HepG2 (cell line): ENCODE data around the gene CHMP6. TPM values are rescaled to one million over a fixed set of nuclear protein-coding genes. Genes with fewer than 3 reads are reported as not detected.

Experiments
- CHCHD3 ChIP-seq: sonication (generic); formaldehyde crosslinking; IDR thresholded peaks from 2 replicates; pipeline ENCODE4 v1.8.0; 2022; ENCODE audit warnings: mild to moderate bottlenecking, missing genetic modification reagents, moderate library complexity
- HIVEP1 ChIP-seq: sonication (generic); formaldehyde crosslinking; IDR thresholded peaks from 2 replicates; pipeline ENCODE4 v1.4.0; 2020; ENCODE audit warnings: mild to moderate bottlenecking, missing genetic modification reagents
- MAF1 ChIP-seq: sonication (generic); formaldehyde crosslinking; IDR thresholded peaks from 2 replicates; pipeline ENCODE4 v1.5.0; 2020; ENCODE audit warnings: missing genetic modification reagents, borderline replicate concordance
- NFE2L1 ChIP-seq: sonication (generic); formaldehyde crosslinking; IDR thresholded peaks from 2 replicates; pipeline ENCODE4 v1.4.0; 2020; ENCODE audit warnings: missing genetic modification reagents, mild to moderate bottlenecking, borderline replicate concordance
- POLR2AphosphoS2 ChIP-seq: IDR thresholded peaks from 2 replicates; pipeline ENCODE4 v1.6.1; 2011; ENCODE audit warnings: low read depth, low read length, improper control_type of control experiment
- POLR2G ChIP-seq: fragments of 200-400 bp; formaldehyde crosslinking; IDR thresholded peaks from 2 replicates; pipeline ENCODE4 v1.6.1; 2018; ENCODE audit warnings: mild to moderate bottlenecking, low read depth, low read length, moderate library complexity
- PRMT3 ChIP-seq: sonication (generic); formaldehyde crosslinking; IDR thresholded peaks from 2 replicates; pipeline ENCODE4 v1.8.1; 2022; ENCODE audit warnings: low read depth, mild to moderate bottlenecking, moderate library complexity, missing genetic modification reagents, borderline replicate concordance
- PRPF4 ChIP-seq: fragments of 200-400 bp; formaldehyde crosslinking; IDR thresholded peaks from 2 replicates; pipeline ENCODE4 v1.6.1; 2016; ENCODE audit warnings: low read length, low read depth; ENCODE audit not compliant: poor library complexity, severe bottlenecking
- SAP130 ChIP-seq: IDR thresholded peaks from 2 replicates; pipeline ENCODE4 v1.6.1; 2016; ENCODE audit warnings: low read depth
- SKI ChIP-seq: fragments of 450-650 bp; IDR thresholded peaks from one replicate; pipeline ENCODE4 v1.6.1; 2018; ENCODE audit warnings: mild to moderate bottlenecking; ENCODE audit not compliant: partially characterized antibody
- YEATS4 ChIP-seq: sonication (generic); formaldehyde crosslinking; IDR thresholded peaks from 2 replicates; pipeline ENCODE4 v1.4.0; 2020; ENCODE audit warnings: missing genetic modification reagents, borderline replicate concordance
- ZBTB21 ChIP-seq: sonication (generic); formaldehyde crosslinking; IDR thresholded peaks from 2 replicates; pipeline ENCODE4 v1.4.0; 2020; ENCODE audit warnings: missing genetic modification reagents
- ZBTB44 ChIP-seq: sonication (generic); formaldehyde crosslinking; IDR thresholded peaks from 2 replicates; pipeline ENCODE4 v1.4.0; 2020; ENCODE audit warnings: missing genetic modification reagents
- ZBTB49 ChIP-seq: sonication (generic); formaldehyde crosslinking; IDR thresholded peaks from 2 replicates; pipeline ENCODE4 v1.4.0; 2020; ENCODE audit warnings: missing genetic modification reagents, borderline replicate concordance
- ZFP62 ChIP-seq: sonication (generic); formaldehyde crosslinking; IDR thresholded peaks from 2 replicates; pipeline ENCODE4 v1.4.0; 2020; ENCODE audit warnings: missing genetic modification reagents
- ZIK1 ChIP-seq: sonication (generic); formaldehyde crosslinking; IDR thresholded peaks from 2 replicates; pipeline ENCODE4 v1.5.0; 2020; ENCODE audit warnings: mild to moderate bottlenecking, low read depth, missing genetic modification reagents, borderline replicate concordance
- ZNF121 ChIP-seq: sonication (generic); formaldehyde crosslinking; IDR thresholded peaks from 2 replicates; pipeline ENCODE4 v1.5.0; 2020; ENCODE audit warnings: mild to moderate bottlenecking, missing genetic modification reagents
- ZNF382 ChIP-seq: sonication (generic); formaldehyde crosslinking; IDR thresholded peaks from 2 replicates; pipeline ENCODE4 v1.5.0; 2020; ENCODE audit warnings: missing genetic modification reagents, mild to moderate bottlenecking, borderline replicate concordance
- ZNF564 ChIP-seq: sonication (generic); formaldehyde crosslinking; IDR thresholded peaks from 2 replicates; pipeline ENCODE4 v1.8.1; 2023; ENCODE audit warnings: mild to moderate bottlenecking, missing genetic modification reagents
- ZNF746 ChIP-seq: sonication (generic); formaldehyde crosslinking; IDR thresholded peaks from 2 replicates; pipeline ENCODE4 v1.8.0; 2022; ENCODE audit warnings: mild to moderate bottlenecking, missing genetic modification reagents
- ZNF768 ChIP-seq: sonication (generic); formaldehyde crosslinking; IDR thresholded peaks from 2 replicates; pipeline ENCODE4 v1.4.0; 2020; ENCODE audit warnings: missing genetic modification reagents
- ZNF772 ChIP-seq: sonication (generic); formaldehyde crosslinking; IDR thresholded peaks from 2 replicates; pipeline ENCODE4 v1.5.0; 2020; ENCODE audit warnings: mild to moderate bottlenecking, missing genetic modification reagents
- ZNF784 ChIP-seq: sonication (generic); formaldehyde crosslinking; IDR thresholded peaks from 2 replicates; pipeline ENCODE4 v1.5.1; 2020; ENCODE audit warnings: missing genetic modification reagents, mild to moderate bottlenecking, borderline replicate concordance
- ZNF816 ChIP-seq: sonication (generic); formaldehyde crosslinking; IDR thresholded peaks from 2 replicates; pipeline ENCODE4 v1.8.0; 2022; ENCODE audit warnings: missing genetic modification reagents, mild to moderate bottlenecking, borderline replicate concordance
- ZNF879 ChIP-seq: sonication (generic); formaldehyde crosslinking; IDR thresholded peaks from 2 replicates; pipeline ENCODE4 v1.8.1; 2023; ENCODE audit warnings: missing genetic modification reagents
- polyA plus RNA-seq, 8 experiments: library from polyadenylated mRNA; depleted of rRNA in 3 of 8; stranded (reverse) in 7 of 8; unstranded in 1 of 8; fragments of >200 nt; fragmentation: Illumina TruSeq in 4 of 8; extraction: Trizol in 4 of 8; gene quantifications; 2 replicates each; pipeline versions ENCODE4 v1.2.1 to v1.2.3, GENCODE V29; 2011 to 2016; ENCODE audit warnings: low read depth in 4 of 8, missing spikeins in 1 of 8, mixed read lengths in 1 of 8; ENCODE audit not compliant: insufficient read depth in 1 of 8
- total RNA-seq, 5 experiments: library from RNA; depleted of rRNA; stranded (reverse); fragments of >200 nt; fragmentation: Illumina TruSeq; extraction: Trizol; gene quantifications; 2 replicates each; pipeline ENCODE4 v1.2.3, GENCODE V29; 2016; ENCODE audit warnings: low read depth in 1 of 5

CHMP6 gene
- total and polyA plus RNA-seq, 2 of the 13 experiments (the other 11 are each of a cell fraction or from before 2014, with no cell fraction given) = 11.1 to 24.2 TPM

GRCh38 chr17:81034779-81035520, 43.3 kb downstream of the CHMP6 start, which contains the start of gene BAIAP2 (continued):
- peak; percentile 26; the same call in 1 of the 2 replicates for TF ChIP-seq ZNF784 (CRISPR knock-in tag)
- TF ChIP-seq ZBTB44 = 0 out of 2 replicates have a peak, but pooled peaks have one; percentile 81
- peak; percentile 68; the same call in 1 of the 2 replicates for TF ChIP-seq ZNF564 (CRISPR knock-in tag)
- TF ChIP-seq ZNF746 (CRISPR knock-in tag) = peak; percentile 36; the same call in 1 of the 2 replicates
- TF ChIP-seq PRMT3 (CRISPR knock-in tag) = peak; percentile 76; the same call in 1 of the 2 replicates
- TF ChIP-seq POLR2AphosphoS2 = 0 out of 2 replicates have a peak, but pooled peaks have one; percentile 68
- TF ChIP-seq MAF1 (CRISPR knock-in tag) = no peak
- no peak for TF ChIP-seq PRPF4
- peak; percentile 69 for TF ChIP-seq SAP130
- peak; percentile 72; the same call in 1 of the 2 replicates for TF ChIP-seq ZIK1 (CRISPR knock-in tag)
- TF ChIP-seq ZNF382 (CRISPR knock-in tag) = no peak
- 0 out of 2 replicates have a peak, but pooled peaks have one; percentile 24 for TF ChIP-seq HIVEP1
- TF ChIP-seq CHCHD3 (CRISPR knock-in tag) = 0 out of 2 replicates have a peak, but pooled peaks have one; percentile 71
- TF ChIP-seq ZBTB21 = 0 out of 2 replicates have a peak, but pooled peaks have one; percentile 30
- TF ChIP-seq POLR2G = peak; percentile 99
- no peak for TF ChIP-seq ZFP62
- peak; percentile 58; the same call in 1 of the 2 replicates for TF ChIP-seq ZNF121 (CRISPR knock-in tag)
- TF ChIP-seq ZNF768 (CRISPR knock-in tag) = peak; percentile 78
- peak; percentile 70; the same call in 1 of the 2 replicates for TF ChIP-seq ZNF879 (CRISPR knock-in tag)
- TF ChIP-seq ZNF772 (CRISPR knock-in tag) = peak; percentile 62; the same call in 1 of the 2 replicates
- 0 out of 2 replicates have a peak, but pooled peaks have one; percentile 24 for TF ChIP-seq ZNF816
- TF ChIP-seq SKI = peak; percentile 70
- TF ChIP-seq ZBTB49 (CRISPR knock-in tag) = 0 out of 2 replicates have a peak, but pooled peaks have one; percentile 69
- TF ChIP-seq NFE2L1 (CRISPR knock-in tag) = 0 out of 2 replicates have a peak, but pooled peaks have one; percentile 25
- peak; percentile 54; the same call in 1 of the 2 replicates for TF ChIP-seq YEATS4 (CRISPR knock-in tag)
